HG03565 (cell line): ENCODE data around the gene PRLR.
A peak's percentile ranks its signal among the peaks of the same experiment; 100 is the strongest.

Experiments used
- ATAC-seq: cut with Tn5 transposase; IDR thresholded peaks from one replicate; pipeline ENCODE4 v1.9.1; 2021; ENCODE audit warnings: mild to moderate bottlenecking, moderate library complexity; ENCODE audit not compliant: unreplicated experiment

Gene PRLR

DNA sequence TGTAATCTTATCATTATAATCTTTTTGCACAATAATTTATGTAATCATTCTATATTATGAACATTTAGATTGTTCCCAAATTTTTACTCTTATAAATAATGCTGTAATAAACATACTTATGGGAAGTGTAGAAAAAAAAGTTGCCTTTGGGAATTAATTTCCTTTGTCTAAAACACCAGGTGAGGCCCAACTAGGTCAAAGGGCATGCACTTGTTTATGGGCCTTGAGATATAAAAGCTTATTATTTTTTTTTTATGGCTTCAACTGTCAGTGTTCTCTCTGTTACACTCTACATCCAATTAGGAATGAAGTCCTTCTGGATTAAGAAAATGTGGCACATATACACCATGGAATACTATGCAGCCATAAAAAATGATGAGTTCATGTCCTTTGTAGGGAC lies 6.5 kb upstream of the PRLR start:
- no peak for ATAC-seq

DNA sequence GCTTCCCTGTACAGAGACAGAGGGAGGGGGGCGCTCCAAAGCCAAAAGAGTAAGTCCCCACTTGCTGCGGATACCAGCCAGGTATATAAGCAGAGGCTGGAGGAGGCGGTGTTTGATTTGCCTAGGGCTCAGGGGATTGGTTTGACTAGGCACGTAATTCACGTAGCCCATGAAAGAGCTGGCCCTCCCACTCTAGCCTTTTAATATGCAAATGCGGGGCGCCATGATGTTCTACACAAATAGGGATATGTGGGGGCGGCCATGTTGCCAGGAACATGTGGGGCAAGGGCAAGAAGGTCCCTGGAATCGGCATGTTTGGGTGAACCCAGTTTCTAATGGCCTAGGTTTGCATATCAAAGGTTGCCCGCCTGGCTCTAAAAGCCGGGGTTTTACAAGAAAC lies 3.3 kb upstream of the PRLR start:
- no peak for ATAC-seq

DNA sequence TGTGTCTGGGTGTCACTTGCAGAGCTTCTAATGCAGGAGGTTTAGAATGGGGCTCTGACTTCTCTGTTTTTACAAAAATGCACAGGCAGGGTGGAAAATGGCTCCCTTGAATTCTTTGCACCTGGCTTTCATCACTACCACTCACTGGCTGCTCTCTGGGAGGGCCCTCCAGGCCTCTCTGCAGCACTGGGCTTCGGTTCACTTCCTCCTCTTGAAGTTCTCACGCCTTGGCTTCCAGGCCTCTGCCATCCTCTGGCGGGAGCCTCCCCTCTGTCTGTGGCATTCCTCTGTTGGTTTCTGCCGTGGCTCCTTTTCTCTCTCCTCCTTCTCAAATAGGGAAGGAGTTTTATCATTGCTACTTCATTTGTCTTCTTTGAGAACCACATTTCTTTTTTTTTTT lies 2.8 kb upstream of the PRLR start:
- no peak for ATAC-seq

DNA sequence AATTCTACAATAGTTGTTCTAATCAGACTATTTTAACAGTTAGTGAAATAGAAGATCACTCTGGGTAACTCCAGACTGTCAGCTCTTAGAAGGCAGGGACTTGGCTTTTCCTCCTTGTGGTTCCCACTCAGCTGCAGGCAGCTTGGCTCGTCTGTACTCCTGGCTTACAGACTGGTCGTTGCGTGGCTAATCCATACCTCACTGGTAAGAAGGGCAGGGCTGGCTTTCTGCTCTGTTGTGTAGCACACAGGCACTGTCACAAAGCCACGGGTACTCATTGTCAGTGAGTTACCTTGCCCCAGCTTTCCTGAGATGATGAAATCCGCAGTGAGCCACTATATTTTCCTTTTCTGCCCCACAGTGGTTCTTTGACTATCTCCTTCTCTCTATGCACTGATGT lies 1.8 kb upstream of the PRLR start:
- ATAC-seq: no peak

DNA sequence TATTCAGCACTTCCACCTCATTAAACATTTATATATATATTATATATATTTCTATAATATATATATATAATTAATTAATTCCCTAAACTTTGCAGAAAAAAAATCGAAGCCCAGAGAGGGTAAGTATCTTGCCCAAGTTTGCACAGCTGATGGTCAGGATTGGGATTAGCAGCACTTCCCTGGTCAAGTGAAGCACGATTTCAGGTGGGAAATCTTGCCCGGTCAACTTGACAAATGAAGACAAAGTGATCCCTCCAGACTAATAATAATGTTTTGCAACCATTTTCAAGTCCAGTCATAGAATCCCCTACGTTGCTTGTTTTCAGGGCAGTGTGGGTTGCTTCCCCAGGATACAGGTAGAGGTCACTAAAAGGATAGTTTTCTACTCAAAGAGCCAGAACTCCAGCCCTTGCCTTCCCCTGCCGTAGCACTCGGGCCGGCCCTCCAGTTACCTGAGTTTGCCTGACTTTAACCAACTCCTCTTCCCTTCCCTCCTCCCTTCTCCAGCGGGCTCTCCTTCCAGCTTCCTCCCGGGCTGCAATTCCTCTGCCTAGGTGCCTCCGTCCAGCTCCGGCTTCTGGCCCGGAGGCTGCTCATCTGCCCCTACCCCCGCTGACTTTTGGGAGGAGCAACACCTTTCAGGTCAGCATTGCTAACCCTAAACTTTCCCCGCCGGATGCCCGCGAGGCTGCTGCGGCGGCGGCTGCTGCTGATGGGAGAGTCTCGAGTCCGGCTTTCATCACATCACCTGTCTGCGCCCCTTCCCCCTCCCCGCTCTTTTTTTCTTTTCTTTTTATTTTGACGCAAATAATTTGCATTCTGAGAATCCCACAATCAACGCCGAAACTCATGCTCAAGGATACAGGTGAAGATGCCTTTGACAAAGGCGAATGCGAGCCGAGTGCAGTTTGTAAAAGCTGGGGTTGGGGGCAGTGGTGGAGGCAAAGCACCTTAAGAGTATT lies 930 bp downstream of the PRLR start:
- no peak for ATAC-seq

DNA sequence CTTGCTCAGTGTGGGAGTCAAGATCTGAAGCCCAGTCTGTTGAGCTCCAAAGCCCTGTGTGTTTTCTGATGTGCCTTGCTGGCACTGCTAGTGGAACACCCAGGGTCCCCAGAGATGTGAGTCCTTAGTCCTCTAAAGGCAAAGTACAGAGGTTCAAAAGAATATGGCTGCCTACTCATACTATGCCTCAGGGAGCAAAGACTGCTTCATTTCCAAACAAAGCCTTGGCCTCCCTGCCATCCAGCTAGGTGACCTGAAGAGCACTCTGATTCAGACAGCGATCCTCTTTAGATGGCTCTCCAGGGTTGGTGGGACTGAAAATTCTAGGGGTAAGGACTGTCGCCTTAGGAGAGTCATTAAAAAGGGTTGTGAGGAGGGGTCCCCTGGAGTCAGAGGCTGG lies 2.0 kb downstream of the PRLR start:
- ATAC-seq: no peak

DNA sequence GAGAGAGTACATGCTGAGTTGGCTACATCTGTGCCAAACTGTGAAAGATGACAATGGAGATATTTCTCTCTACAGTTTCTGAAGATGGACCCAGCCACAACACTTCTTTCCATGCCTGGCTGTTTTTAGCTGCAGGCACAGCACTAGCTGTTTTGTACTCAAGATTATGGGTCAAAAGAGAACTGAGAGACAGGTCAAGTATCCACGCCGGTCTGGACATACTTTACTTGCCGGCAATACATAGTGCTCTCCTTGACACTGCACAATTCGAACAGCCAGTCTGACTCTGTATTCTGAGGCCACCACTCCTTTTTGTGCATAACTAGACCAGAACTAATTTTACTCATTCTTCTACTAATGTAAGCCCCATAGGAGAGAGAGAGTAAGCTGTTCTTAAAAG lies 2.6 kb downstream of the PRLR start:
- no peak for ATAC-seq

DNA sequence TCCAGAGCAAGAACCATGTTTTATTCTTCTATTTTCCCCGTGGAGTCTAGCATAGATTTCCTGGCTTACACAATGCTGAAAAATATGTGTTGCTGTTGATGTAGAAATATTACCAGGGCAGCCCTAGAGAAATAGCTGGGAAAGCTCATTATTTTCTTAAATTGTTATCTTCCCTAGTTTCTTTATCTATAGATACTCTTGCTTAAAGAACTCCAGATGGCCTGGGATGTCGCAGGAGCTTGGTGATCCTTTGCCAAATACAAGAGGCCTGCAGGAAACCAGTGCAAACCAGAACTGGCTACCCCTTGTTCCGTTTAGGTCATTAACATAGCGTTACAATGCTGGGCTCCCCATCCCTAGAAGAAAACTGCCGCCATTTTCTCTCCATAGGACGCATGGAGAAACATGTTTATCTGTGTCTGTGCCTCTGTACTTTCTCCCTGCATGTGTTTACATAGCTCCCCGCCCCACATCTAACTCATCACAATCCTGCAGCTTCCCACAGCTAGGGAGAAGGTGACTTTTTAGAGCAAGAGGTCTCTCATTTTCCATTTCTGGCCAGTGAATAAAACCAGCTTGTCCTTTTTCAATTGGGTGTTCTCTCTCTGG lies 6.4 kb downstream of the PRLR start:
- no peak for ATAC-seq

DNA sequence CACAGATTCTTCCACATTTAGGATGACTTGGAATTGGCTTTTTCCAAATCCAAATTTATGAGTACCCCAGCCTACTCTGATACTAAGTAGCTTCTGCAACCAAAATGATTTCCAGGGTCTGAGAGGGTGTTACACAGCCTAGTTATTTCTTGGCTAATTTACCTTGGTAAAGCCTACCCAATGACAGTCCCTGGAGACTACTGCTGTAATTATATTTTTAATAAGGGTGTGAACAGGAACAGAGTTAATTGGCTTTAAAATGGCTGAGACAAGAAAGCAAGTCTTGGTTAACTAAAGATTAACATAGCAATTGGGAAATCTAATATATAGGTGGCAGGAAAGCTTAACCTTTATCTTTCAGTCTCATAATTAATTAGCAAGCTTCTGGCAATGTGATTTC lies 9.3 kb downstream of the PRLR start:
- ATAC-seq: no peak

DNA sequence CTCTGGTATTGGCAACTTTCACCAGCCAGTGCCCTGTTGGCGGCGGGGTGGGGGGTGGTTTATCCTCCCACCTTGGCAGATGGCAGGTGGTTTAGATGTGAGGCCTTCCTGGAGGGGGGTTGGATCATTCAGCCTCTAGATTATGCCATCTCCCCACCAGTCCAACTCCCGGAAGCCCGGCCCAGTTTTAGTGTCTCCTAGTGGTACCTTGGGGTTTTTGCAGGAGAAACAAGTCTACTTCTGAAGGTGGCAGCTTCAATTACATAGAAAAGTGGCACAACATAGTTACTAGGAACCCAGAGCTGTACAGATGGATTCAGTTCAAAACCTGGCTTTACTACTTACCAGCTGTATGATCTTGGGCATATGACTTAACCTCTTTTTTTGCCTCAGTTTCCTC lies 11.3 kb downstream of the PRLR start:
- no peak for ATAC-seq

DNA sequence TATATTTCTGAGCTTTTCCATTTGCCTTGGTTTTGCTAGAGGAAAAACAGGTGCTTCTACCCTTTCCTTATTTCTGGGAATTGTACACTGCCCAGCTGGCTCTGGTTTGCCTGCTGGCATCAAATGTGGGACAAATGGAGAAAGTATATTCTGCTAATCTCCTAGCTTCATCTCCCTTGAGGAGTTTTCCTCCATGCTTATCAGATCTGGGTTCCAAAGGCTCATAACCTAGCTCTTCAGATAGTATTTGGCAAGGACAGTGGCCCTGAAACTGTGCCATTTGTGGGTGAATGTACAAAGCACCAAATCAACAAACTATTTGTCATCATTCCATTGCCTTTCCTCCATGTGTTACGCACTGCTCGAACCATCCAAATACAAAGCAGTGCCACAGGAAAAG lies 16.2 kb downstream of the PRLR start:
- ATAC-seq: no peak

DNA sequence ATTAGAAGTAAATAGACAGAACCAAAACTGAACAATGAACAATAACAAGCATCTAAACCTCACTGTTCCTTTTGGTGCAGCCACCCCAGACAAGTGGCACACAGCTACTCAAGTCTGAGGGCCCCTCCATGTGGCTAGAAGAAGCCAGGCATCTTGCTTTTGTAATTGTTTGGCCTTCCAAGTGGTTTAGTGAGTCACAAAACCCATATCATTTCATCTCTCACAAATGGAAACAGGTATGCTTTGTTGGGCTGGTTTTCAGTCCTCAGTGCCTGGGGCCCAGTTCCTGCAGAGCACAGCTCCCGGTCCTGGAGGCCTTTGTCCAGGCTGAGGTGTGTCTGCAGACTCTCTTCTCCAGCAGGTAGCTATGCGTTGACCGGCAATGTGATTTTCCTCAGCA lies 16.7 kb downstream of the PRLR start:
- no peak for ATAC-seq

DNA sequence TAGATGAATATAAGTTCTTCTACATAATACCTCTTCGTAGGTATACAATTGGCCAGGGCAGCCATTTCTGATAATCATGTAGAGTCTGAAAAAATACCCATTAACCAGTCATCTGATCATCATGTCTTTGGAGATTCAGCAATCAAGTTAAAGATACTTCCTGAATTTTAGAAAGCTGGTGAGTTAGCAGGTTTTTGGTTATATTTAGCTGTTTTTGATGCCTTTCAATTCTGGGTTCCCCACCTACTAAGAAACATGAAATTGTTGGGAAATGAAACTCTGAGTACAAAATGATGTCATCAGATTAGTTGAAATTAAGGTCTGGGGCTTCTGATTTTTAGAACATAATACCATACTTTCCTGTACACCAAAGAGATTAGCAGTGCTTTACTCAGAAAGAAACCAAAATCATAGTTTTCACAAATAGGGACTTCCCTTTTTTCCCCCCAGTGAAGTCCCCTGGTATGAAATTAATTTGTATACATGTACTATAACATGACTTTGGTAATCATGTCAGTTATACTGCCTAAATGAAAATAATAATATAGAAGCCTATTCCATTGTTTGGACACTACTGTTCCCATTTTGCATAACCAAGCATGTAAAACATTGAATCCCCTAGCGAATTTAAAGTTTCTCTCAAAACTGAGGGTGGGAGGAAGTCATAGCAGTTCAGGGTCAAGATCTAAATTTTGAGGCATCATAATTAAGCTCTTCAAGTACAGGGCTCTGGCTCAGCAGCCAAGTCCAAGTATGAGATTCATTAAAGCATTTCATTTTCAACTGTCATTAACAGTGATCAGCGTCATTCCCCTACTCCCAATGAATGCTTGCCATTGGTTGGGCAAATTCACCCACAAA lies 17.9 kb downstream of the PRLR start:
- peak; percentile 81 for ATAC-seq

DNA sequence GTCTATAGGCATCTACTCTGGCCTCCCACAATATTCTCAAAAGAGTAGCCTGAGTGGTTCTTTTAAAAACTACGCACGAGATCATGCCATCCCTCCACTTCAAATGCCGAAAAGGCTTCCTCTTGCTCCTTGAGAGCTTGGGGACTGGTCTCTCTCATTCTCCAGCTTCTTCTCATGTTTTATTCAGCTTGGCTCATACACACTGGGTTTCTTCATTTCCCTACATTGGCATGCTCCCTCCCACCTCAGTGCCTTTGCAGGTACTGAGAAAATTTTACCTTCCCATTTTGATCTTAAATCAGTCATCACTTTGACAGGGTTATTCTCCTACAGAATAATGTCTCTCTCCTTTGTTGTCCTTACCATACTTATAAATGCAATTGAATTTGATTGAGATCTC lies 20.4 kb downstream of the PRLR start:
- ATAC-seq: no peak

DNA sequence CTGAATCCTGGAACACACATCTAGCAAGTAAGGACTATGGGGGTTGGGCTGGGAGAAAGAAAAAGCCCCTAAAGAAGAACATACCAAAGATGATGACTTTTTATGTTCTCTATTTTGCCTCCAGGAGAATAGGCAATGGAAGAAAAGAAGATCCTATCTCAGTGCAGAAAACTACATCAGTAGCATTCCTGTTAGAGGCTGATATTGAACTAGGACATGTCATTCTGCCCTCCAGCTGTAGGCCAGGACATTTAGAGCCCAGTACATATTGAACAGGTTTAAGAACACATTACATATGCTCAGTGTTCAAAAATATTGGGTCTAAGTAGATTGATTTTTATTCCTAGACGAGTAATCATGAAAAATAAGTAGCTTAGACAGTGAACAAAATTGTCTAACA lies 24.7 kb downstream of the PRLR start:
- ATAC-seq: no peak

DNA sequence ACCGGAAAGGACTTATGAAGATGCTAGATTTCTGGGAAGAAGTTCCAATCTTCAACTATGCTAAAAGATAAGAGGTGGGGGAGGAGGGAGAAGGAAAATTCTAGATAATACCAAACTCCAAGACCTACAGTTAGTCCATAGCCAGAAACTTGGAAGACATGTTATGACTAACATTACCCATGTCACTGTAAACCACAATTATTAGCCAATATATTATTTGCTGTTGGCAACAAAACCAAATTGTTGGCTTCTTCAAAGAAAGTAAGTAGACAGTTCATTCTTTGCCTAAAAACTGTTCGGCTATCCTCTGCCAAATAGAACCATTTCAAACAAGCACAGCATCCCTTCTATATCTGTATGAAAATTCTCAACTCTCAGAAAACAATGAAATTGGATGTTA lies 25.1 kb downstream of the PRLR start:
- ATAC-seq: no peak

DNA sequence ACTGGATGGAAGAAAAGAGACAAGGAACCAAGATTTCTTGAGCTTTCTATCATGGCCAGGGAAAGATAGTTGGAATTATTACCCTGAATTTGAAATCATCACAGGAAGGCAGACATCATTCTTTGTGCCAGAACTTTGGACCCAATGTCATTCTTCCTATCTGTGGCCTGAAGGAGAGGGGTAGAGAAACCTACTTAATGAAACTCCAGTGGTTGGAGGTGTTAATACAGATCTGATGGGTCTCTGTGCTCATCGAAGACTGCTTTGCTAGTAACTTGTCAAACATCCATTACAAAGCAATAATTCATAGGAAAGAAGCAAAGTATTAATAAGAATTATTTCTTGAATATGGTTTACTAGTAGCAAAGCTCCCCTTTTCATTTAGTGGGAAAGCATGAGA lies 26.9 kb downstream of the PRLR start:
- no peak for ATAC-seq

DNA sequence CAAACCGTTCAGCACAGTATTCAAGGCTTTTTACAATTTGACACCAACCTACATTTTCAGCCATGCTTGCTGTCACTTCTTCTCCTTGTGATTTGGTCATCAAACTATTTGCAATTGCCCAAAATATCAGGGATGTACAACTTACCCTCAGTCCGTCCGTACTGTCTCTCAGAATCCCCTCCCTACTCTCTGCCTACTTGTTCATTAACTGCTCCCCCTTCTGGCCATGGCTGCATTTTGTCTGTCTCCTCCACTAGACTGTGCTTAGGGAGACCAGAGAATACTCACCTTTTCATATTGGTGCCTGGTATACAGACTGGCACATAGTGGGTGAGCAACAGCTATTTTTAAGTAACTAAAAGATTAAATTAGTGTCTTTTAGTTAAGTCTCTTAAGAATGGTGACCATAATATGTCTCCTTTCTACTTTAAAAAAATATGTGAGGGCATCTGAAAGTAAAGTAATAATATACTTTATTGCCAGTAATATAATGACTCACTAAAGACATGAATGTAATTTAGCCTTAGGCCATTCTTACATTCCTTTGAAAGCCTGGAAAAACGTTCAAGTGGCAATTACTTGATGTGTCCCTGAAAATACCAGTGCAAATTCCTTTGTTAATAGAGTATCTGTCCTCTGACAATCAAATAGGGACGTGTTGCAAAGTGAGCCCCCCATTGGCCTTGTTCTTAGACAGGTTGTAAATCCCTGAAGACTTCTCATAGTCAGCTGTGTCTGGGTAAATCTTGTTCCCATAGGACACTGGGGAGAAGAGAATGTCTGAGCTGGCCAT lies 27.8 kb downstream of the PRLR start:
- ATAC-seq: peak; percentile 92

DNA sequence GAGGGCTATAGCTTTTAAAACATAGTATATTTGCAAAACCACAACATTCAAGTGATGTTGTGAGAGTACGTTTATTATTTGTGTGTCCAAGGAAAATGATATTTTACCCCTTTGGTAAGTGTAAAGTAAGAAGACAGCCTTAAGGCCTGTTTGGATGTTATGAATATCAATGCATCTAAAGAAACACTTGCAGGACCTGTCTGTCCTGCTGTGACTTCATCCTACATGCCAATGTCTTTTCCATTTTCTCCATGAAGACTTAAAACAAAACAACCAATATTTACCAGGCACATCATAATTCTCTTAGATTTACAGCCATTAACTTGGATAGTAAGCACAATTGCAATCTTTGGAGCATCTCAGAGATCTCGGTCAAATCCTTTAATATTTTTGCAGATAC lies 29.0 kb downstream of the PRLR start:
- ATAC-seq: no peak

DNA sequence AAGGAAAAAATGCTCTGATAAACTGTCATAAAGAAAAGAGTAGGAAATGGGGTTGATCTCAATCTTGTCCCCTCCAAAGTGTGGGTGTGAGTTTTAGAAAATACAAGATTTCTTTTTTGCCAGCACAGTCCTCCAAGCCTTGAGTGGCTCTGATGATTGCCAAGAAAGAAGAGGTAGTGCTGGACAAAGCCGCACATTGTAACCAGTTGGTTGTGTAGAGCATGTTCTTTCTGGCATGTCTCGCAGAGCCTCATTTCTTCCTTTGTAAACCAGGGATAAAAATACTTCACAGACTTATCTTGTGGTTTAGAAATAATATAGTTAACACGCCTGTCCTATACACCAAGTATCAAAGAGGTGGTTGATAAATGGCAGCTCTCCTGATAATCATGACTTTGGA lies 30.4 kb downstream of the PRLR start:
- no peak for ATAC-seq

DNA sequence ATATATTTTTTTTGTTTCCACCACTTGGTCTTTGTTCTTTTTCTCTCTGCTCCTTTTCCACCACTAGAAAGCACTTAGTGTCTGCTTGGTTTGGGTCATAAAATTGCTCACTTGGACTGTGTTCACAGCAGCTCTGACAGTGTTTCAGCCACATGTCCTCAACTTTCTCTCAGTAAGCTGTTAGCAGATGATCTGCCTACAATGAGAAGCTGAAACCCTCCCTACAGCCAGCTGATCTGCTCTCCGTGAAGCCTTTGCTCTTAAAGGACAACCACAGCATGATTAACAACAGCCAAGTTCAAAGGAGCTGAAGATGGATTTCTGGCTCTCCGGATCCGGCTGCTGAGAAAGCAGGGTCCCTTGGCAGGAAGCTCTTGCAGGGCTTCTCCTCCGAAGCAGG lies 31.6 kb downstream of the PRLR start:
- ATAC-seq: no peak
